Mesenchymal stem cell (in vitro differentiated cells and primary cell): ENCODE results near the gene NR2C1.

ENCODE experiments used
- DNase-seq: peaks from one replicate; pipeline ENCODE4 v3.0.0-alpha.2; 2013
- H2AFZ ChIP-seq: one replicate; pipeline ENCODE4 v1.6.1; 2013; ENCODE audit warnings: low read depth, mild to moderate bottlenecking, control low read depth, inconsistent platforms, low read length, moderate library complexity
- H2AK5ac ChIP-seq: 2 replicates; pipeline ENCODE4 v1.6.1; 2013; ENCODE audit warnings: low read length, moderate library complexity, mild to moderate bottlenecking, inconsistent platforms; ENCODE audit not compliant: severe bottlenecking
- H2BK120ac ChIP-seq: one replicate; pipeline ENCODE4 v1.6.1; 2013; ENCODE audit warnings: low read depth, mild to moderate bottlenecking, inconsistent platforms, low read length, moderate library complexity
- H2BK12ac ChIP-seq, 2 experiments: one replicate each; pipeline ENCODE4 v1.6.1; 2013; ENCODE audit warnings: inconsistent platforms in 2 of 2, low read length in 2 of 2, mild to moderate bottlenecking in 2 of 2, moderate library complexity in 2 of 2, control low read depth in 1 of 2
- H2BK15ac ChIP-seq: one replicate; pipeline ENCODE4 v1.6.1; 2013; ENCODE audit warnings: mild to moderate bottlenecking, low read depth, inconsistent platforms; ENCODE audit not compliant: poor library complexity, severe bottlenecking
- H2BK5ac ChIP-seq: 2 replicates; pipeline ENCODE4 v1.6.1; 2013; ENCODE audit warnings: low read depth, mild to moderate bottlenecking, low read length, control low read depth, inconsistent platforms; ENCODE audit not compliant: poor library complexity, severe bottlenecking
- H3K14ac ChIP-seq, 2 experiments: one replicate each; pipeline ENCODE4 v1.6.1; 2013; ENCODE audit warnings: inconsistent platforms in 2 of 2, low read length in 2 of 2, control low read depth in 1 of 2, mild to moderate bottlenecking in 1 of 2, moderate library complexity in 1 of 2
- H3K18ac ChIP-seq, 2 experiments: one replicate each; pipeline ENCODE4 v1.6.1; 2013; ENCODE audit warnings: inconsistent platforms in 2 of 2, low read length in 2 of 2, control low read depth in 1 of 2, low read depth in 1 of 2, mild to moderate bottlenecking in 1 of 2
- H3K23ac ChIP-seq, 2 experiments: one replicate each; pipeline ENCODE4 v1.6.1; 2013; ENCODE audit warnings: inconsistent platforms in 2 of 2, low read length in 2 of 2, mild to moderate bottlenecking in 2 of 2, moderate library complexity in 2 of 2, control low read depth in 1 of 2
- H3K27ac ChIP-seq: 2 replicates; pipeline ENCODE4 v1.5.1; 2013; ENCODE audit warnings: mild to moderate bottlenecking, moderate library complexity, low read length, control low read depth, inconsistent platforms; ENCODE audit not compliant: poor library complexity, severe bottlenecking
- H3K27me3 ChIP-seq, 2 experiments: 2 replicates each; pipeline versions ENCODE4 v1.6.1 to v1.7.0; 2013; ENCODE audit warnings: low read length in 2 of 2, mild to moderate bottlenecking in 2 of 2, moderate library complexity in 2 of 2, control low read depth in 1 of 2, inconsistent platforms in 1 of 2; ENCODE audit not compliant: control insufficient read depth in 1 of 2, insufficient read depth in 1 of 2
- H3K36me3 ChIP-seq, 2 experiments: 2 replicates each; pipeline versions ENCODE4 v1.6.1 to v1.7.0; 2013; ENCODE audit warnings: low read length in 2 of 2, control low read depth in 1 of 2, inconsistent platforms in 1 of 2, low read depth in 1 of 2, mild to moderate bottlenecking in 1 of 2; ENCODE audit not compliant: insufficient read depth in 2 of 2, control insufficient read depth in 1 of 2
- H3K4ac ChIP-seq, 2 experiments: one replicate each; pipeline ENCODE4 v1.6.1; 2013; ENCODE audit warnings: inconsistent platforms in 2 of 2, low read length in 2 of 2, mild to moderate bottlenecking in 2 of 2, moderate library complexity in 2 of 2, control low read depth in 1 of 2, low read depth in 1 of 2
- H3K4me1 ChIP-seq: 2 replicates; pipeline ENCODE4 v1.6.1; 2013; ENCODE audit warnings: low read depth, low read length, control low read depth; ENCODE audit not compliant: control insufficient read depth, insufficient read depth
- H3K4me2 ChIP-seq: 2 replicates; pipeline ENCODE4 v1.6.1; 2013; ENCODE audit warnings: low read length, mild to moderate bottlenecking, inconsistent platforms; ENCODE audit not compliant: poor library complexity, severe bottlenecking
- H3K4me3 ChIP-seq, 2 experiments: 2 replicates each; pipeline versions ENCODE4 v1.5.1 to v1.7.0; 2013; ENCODE audit warnings: low read length in 2 of 2, mild to moderate bottlenecking in 2 of 2, control low read depth in 1 of 2, low read depth in 1 of 2; ENCODE audit not compliant: insufficient read depth in 1 of 2
- H3K79me1 ChIP-seq: replicated peaks from 2 replicates; pipeline ENCODE4 v1.6.1; 2013; ENCODE audit warnings: mild to moderate bottlenecking, control low read depth, low read length, inconsistent platforms; ENCODE audit not compliant: poor library complexity, severe bottlenecking
- H3K9ac ChIP-seq: 2 replicates; pipeline ENCODE4 v1.7.0; 2013; ENCODE audit warnings: mild to moderate bottlenecking, low read length, moderate library complexity
- H3K9me3 ChIP-seq: 2 replicates; pipeline ENCODE4 v1.7.0; 2013; ENCODE audit warnings: mild to moderate bottlenecking, low read length; ENCODE audit not compliant: control insufficient read depth
- H4K8ac ChIP-seq: one replicate; pipeline ENCODE4 v1.6.1; 2013; ENCODE audit warnings: inconsistent platforms, mild to moderate bottlenecking, low read length, moderate library complexity
- H4K91ac ChIP-seq: one replicate; pipeline ENCODE4 v1.6.1; 2013; ENCODE audit warnings: mild to moderate bottlenecking, low read length, inconsistent platforms
- WGBS: methylation state at CpG from one replicate; pipeline ENCODE4 v1.1.7; 2013; ENCODE audit warnings: mixed read lengths; 5-methylcytosine and 5-hydroxymethylcytosine counted together

The NR2C1 gene

GRCh38 chr12:95060951-95061350 is 12.5 kb downstream of the NR2C1 start:
- H3K9ac ChIP-seq, result no peak overlapping the region
- no peak overlapping the region for H3K23ac ChIP-seq
- 94% methylated on average over 1 of the region's 1 CpG for WGBS
- H4K91ac ChIP-seq, result no peak overlapping the region
- H2BK15ac ChIP-seq, result no peak overlapping the region
- H3K27me3 ChIP-seq, result no peaks in the 10 kb centered on the region
- H2BK5ac ChIP-seq, result no peak overlapping the region
- H4K8ac ChIP-seq, result no peak overlapping the region
- H3K14ac ChIP-seq, result no peak overlapping the region
- H3K4me2 ChIP-seq, result no peak overlapping the region
- peaks cover 16% of the 10 kb centered on the region for H3K79me1 ChIP-seq
- H3K36me3 ChIP-seq, result peaks cover 20 to 82% of the 10 kb centered on the region in 2 experiments
- no peak overlapping the region for H2AFZ ChIP-seq
- H3K4ac ChIP-seq, result no peak overlapping the region
- no peak for DNase-seq
- no peak overlapping the region for H2BK12ac ChIP-seq
- no peak overlapping the region for H3K4me3 ChIP-seq
- H2BK120ac ChIP-seq, result no peak overlapping the region
- H2AK5ac ChIP-seq, result no peak overlapping the region
- no peaks in the 10 kb centered on the region for H3K4me1 ChIP-seq
- H3K27ac ChIP-seq, result no peak overlapping the region
- no peak overlapping the region for H3K18ac ChIP-seq
- H3K9me3 ChIP-seq, result no peaks in the 10 kb centered on the region

DNA sequence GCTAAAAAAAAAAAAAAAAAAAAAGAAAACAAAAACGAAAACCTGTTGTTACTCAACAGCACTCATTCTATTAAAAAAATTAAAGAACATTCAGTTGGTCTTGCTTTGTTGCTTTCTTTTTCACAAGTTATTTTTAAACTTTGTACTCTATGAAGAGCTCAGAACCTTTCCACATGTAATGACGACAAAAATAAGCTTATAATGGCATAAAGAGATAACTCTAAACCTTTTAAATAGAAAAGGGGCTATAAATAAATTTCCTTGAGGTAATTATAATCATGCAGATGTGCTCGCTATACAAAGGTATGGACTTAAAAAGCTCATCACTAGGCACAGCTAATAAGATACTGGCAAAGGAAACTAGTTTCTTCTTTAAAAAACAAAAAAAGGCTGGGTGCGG is 13.4 kb downstream of the NR2C1 start:
- no peak overlapping the region for H3K14ac ChIP-seq
- no peak overlapping the region for H3K27ac ChIP-seq
- no peak overlapping the region for H2BK12ac ChIP-seq
- no peaks in the 10 kb centered on the region for H3K4me1 ChIP-seq
- H3K4me3 ChIP-seq, result no peak overlapping the region
- no peak overlapping the region for H2BK120ac ChIP-seq
- H3K9ac ChIP-seq, result no peak overlapping the region
- no peak overlapping the region for H4K91ac ChIP-seq
- no peak overlapping the region for H3K4me2 ChIP-seq
- H2AK5ac ChIP-seq, result no peak overlapping the region
- WGBS, result 100% methylated on average over 2 of the region's 4 CpGs
- no peaks in the 10 kb centered on the region for H3K9me3 ChIP-seq
- H3K79me1 ChIP-seq, result peaks cover 16% of the 10 kb centered on the region
- H3K18ac ChIP-seq, result no peak overlapping the region
- DNase-seq, result no peak
- peaks cover 20 to 83% of the 10 kb centered on the region in 2 experiments for H3K36me3 ChIP-seq
- no peak overlapping the region for H3K23ac ChIP-seq
- H4K8ac ChIP-seq, result no peak overlapping the region
- no peak overlapping the region for H2BK15ac ChIP-seq
- no peak overlapping the region for H2AFZ ChIP-seq
- H3K27me3 ChIP-seq, result no peaks in the 10 kb centered on the region
- H3K4ac ChIP-seq, result no peak overlapping the region
- no peak overlapping the region for H2BK5ac ChIP-seq

DNA sequence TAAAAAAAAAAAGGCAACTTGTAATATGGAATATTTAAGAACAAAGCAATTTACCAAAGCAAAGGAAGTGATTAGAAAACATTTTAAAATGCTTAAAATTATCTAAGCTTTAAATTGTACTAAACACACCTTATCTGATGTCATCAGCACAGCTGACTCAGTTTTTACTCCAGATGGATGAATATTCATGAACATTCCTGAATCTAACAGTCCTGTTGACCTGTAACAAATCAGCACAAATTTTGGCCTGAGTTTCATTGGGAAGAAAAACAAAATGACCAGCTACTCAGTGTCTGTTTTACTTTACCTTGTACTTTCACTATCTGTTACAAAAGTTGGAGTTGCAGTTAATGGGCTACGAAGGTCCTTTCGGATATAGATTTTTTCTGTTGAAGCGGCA is 16.0 kb downstream of the NR2C1 start:
- WGBS, result 100% methylated on average over 3 of the region's 3 CpGs
- Histone ChIP-seq H3K4me1 (no peaks in the 10 kb centered on the region), H3K79me1 (peaks cover 9% of the 10 kb centered on the region), H2BK5ac (no peak overlapping the region), H3K9ac (no peak overlapping the region), H4K8ac (no peak overlapping the region), H2BK120ac (no peak overlapping the region), H3K27me3 (no peaks in the 10 kb centered on the region), H4K91ac (no peak overlapping the region), H2AFZ (no peak overlapping the region), H2AK5ac (no peak overlapping the region), H3K4me2 (no peak overlapping the region), H3K9me3 (no peaks in the 10 kb centered on the region), H3K18ac (no peak overlapping the region), H3K36me3 (peaks cover 21 to 75% of the 10 kb centered on the region in 2 experiments), H2BK12ac (no peak overlapping the region), H3K14ac (no peak overlapping the region), H3K4me3 (no peak overlapping the region), H3K27ac (no peak overlapping the region), H3K4ac (no peak overlapping the region), H2BK15ac (no peak overlapping the region), H3K23ac (no peak overlapping the region)
- no peak for DNase-seq

- Histone ChIP-seq H2AFZ (no peak overlapping the region), H3K27ac (no peak overlapping the region), H2AK5ac (no peak overlapping the region), H3K4ac (no peak overlapping the region), H3K79me1 (peaks cover 4% of the 10 kb centered on the region), H2BK12ac (no peak overlapping the region), H3K4me3 (no peak overlapping the region), H3K9ac (no peak overlapping the region), H3K27me3 (no peaks in the 10 kb centered on the region), H2BK5ac (no peak overlapping the region), H4K8ac (no peak overlapping the region), H2BK15ac (no peak overlapping the region), H3K9me3 (no peaks in the 10 kb centered on the region), H3K4me2 (no peak overlapping the region), H3K18ac (no peak overlapping the region), H3K36me3 (peaks cover 27 to 75% of the 10 kb centered on the region in 2 experiments), H3K23ac (no peak overlapping the region), H2BK120ac (no peak overlapping the region), H4K91ac (no peak overlapping the region), H3K14ac (no peak overlapping the region), H3K4me1 (no peaks in the 10 kb centered on the region)
- no peak for DNase-seq
- WGBS, result 100% methylated on average over 1 of the region's 2 CpGs
Observed at GRCh38 chr12:95055057-95055456, 18.4 kb downstream of the NR2C1 start.
